Mesenchymal stem cell (in vitro differentiated cells and primary cell): ENCODE data around the gene CEP63.

Source experiments
- DNase-seq: peaks from one replicate; pipeline ENCODE4 v3.0.0-alpha.2; 2013
- H2AFZ ChIP-seq: one replicate; pipeline ENCODE4 v1.6.1; 2013; ENCODE audit warnings: low read depth, mild to moderate bottlenecking, control low read depth, inconsistent platforms, low read length, moderate library complexity
- H2AK5ac ChIP-seq: 2 replicates; pipeline ENCODE4 v1.6.1; 2013; ENCODE audit warnings: low read length, moderate library complexity, mild to moderate bottlenecking, inconsistent platforms; ENCODE audit not compliant: severe bottlenecking
- H2BK120ac ChIP-seq: one replicate; pipeline ENCODE4 v1.6.1; 2013; ENCODE audit warnings: low read depth, mild to moderate bottlenecking, inconsistent platforms, low read length, moderate library complexity
- H2BK12ac ChIP-seq, 2 experiments: one replicate each; pipeline ENCODE4 v1.6.1; 2013; ENCODE audit warnings: inconsistent platforms in 2 of 2, low read length in 2 of 2, mild to moderate bottlenecking in 2 of 2, moderate library complexity in 2 of 2, control low read depth in 1 of 2
- H2BK15ac ChIP-seq: one replicate; pipeline ENCODE4 v1.6.1; 2013; ENCODE audit warnings: mild to moderate bottlenecking, low read depth, inconsistent platforms; ENCODE audit not compliant: poor library complexity, severe bottlenecking
- H2BK5ac ChIP-seq: 2 replicates; pipeline ENCODE4 v1.6.1; 2013; ENCODE audit warnings: low read depth, mild to moderate bottlenecking, low read length, control low read depth, inconsistent platforms; ENCODE audit not compliant: poor library complexity, severe bottlenecking
- H3K14ac ChIP-seq, 2 experiments: one replicate each; pipeline ENCODE4 v1.6.1; 2013; ENCODE audit warnings: inconsistent platforms in 2 of 2, low read length in 2 of 2, control low read depth in 1 of 2, mild to moderate bottlenecking in 1 of 2, moderate library complexity in 1 of 2
- H3K18ac ChIP-seq, 2 experiments: one replicate each; pipeline ENCODE4 v1.6.1; 2013; ENCODE audit warnings: inconsistent platforms in 2 of 2, low read length in 2 of 2, control low read depth in 1 of 2, low read depth in 1 of 2, mild to moderate bottlenecking in 1 of 2
- H3K23ac ChIP-seq, 2 experiments: one replicate each; pipeline ENCODE4 v1.6.1; 2013; ENCODE audit warnings: inconsistent platforms in 2 of 2, low read length in 2 of 2, mild to moderate bottlenecking in 2 of 2, moderate library complexity in 2 of 2, control low read depth in 1 of 2
- H3K27ac ChIP-seq: 2 replicates; pipeline ENCODE4 v1.5.1; 2013; ENCODE audit warnings: mild to moderate bottlenecking, moderate library complexity, low read length, control low read depth, inconsistent platforms; ENCODE audit not compliant: poor library complexity, severe bottlenecking
- H3K27me3 ChIP-seq, 2 experiments: 2 replicates each; pipeline versions ENCODE4 v1.6.1 to v1.7.0; 2013; ENCODE audit warnings: low read length in 2 of 2, mild to moderate bottlenecking in 2 of 2, moderate library complexity in 2 of 2, control low read depth in 1 of 2, inconsistent platforms in 1 of 2; ENCODE audit not compliant: control insufficient read depth in 1 of 2, insufficient read depth in 1 of 2
- H3K36me3 ChIP-seq, 2 experiments: 2 replicates each; pipeline versions ENCODE4 v1.6.1 to v1.7.0; 2013; ENCODE audit warnings: low read length in 2 of 2, control low read depth in 1 of 2, inconsistent platforms in 1 of 2, low read depth in 1 of 2, mild to moderate bottlenecking in 1 of 2; ENCODE audit not compliant: insufficient read depth in 2 of 2, control insufficient read depth in 1 of 2
- H3K4ac ChIP-seq, 2 experiments: one replicate each; pipeline ENCODE4 v1.6.1; 2013; ENCODE audit warnings: inconsistent platforms in 2 of 2, low read length in 2 of 2, mild to moderate bottlenecking in 2 of 2, moderate library complexity in 2 of 2, control low read depth in 1 of 2, low read depth in 1 of 2
- H3K4me1 ChIP-seq: 2 replicates; pipeline ENCODE4 v1.6.1; 2013; ENCODE audit warnings: low read depth, low read length, control low read depth; ENCODE audit not compliant: control insufficient read depth, insufficient read depth
- H3K4me2 ChIP-seq: 2 replicates; pipeline ENCODE4 v1.6.1; 2013; ENCODE audit warnings: low read length, mild to moderate bottlenecking, inconsistent platforms; ENCODE audit not compliant: poor library complexity, severe bottlenecking
- H3K4me3 ChIP-seq, 2 experiments: 2 replicates each; pipeline versions ENCODE4 v1.5.1 to v1.7.0; 2013; ENCODE audit warnings: low read length in 2 of 2, mild to moderate bottlenecking in 2 of 2, control low read depth in 1 of 2, low read depth in 1 of 2; ENCODE audit not compliant: insufficient read depth in 1 of 2
- H3K79me1 ChIP-seq: replicated peaks from 2 replicates; pipeline ENCODE4 v1.6.1; 2013; ENCODE audit warnings: mild to moderate bottlenecking, control low read depth, low read length, inconsistent platforms; ENCODE audit not compliant: poor library complexity, severe bottlenecking
- H3K9ac ChIP-seq: 2 replicates; pipeline ENCODE4 v1.7.0; 2013; ENCODE audit warnings: mild to moderate bottlenecking, low read length, moderate library complexity
- H3K9me3 ChIP-seq: 2 replicates; pipeline ENCODE4 v1.7.0; 2013; ENCODE audit warnings: mild to moderate bottlenecking, low read length; ENCODE audit not compliant: control insufficient read depth
- H4K8ac ChIP-seq: one replicate; pipeline ENCODE4 v1.6.1; 2013; ENCODE audit warnings: inconsistent platforms, mild to moderate bottlenecking, low read length, moderate library complexity
- H4K91ac ChIP-seq: one replicate; pipeline ENCODE4 v1.6.1; 2013; ENCODE audit warnings: mild to moderate bottlenecking, low read length, inconsistent platforms
- WGBS: methylation state at CpG from one replicate; pipeline ENCODE4 v1.1.7; 2013; ENCODE audit warnings: mixed read lengths; 5-methylcytosine and 5-hydroxymethylcytosine counted together

CEP63 gene

DNA sequence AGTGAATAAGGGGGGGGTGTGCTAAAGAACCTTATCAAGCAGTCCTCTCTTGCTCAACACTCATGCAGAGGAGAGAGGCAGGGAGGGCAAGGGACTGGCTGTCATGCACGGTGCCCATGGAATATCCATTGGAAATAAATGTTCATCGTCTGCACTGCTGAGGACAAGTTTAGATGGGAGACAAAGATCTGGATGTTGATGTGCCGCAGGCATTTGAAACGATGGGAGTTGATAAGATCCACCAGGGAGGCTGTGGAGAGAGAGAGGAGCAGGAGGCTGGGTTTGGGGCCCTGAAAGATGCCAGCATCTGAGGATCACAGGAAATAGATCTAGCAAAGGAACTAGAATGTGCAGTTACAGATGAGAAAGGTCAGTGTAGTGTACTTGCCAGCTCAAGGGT is 76.2 kb downstream of the CEP63 start:
- H3K9me3 ChIP-seq = no peaks in the 10 kb centered on the region
- H3K4me1 ChIP-seq = no peaks in the 10 kb centered on the region
- H3K27ac ChIP-seq = no peak overlapping the region
- no peak overlapping the region for H3K18ac ChIP-seq
- no peak overlapping the region for H2AK5ac ChIP-seq
- no peak overlapping the region for H3K4ac ChIP-seq
- no peak overlapping the region for H2BK12ac ChIP-seq
- H3K36me3 ChIP-seq = peaks cover 9 to 38% of the 10 kb centered on the region in 2 experiments
- no peak overlapping the region for H3K14ac ChIP-seq
- H2BK120ac ChIP-seq = no peak overlapping the region
- no peak overlapping the region for H2BK15ac ChIP-seq
- no peak overlapping the region for H2AFZ ChIP-seq
- H2BK5ac ChIP-seq = no peak overlapping the region
- no peak overlapping the region for H3K23ac ChIP-seq
- no peaks in the 10 kb centered on the region for H3K27me3 ChIP-seq
- H3K79me1 ChIP-seq = no peaks in the 10 kb centered on the region
- H3K9ac ChIP-seq = no peak overlapping the region
- DNase-seq = no peak
- WGBS = 98% methylated on average over 4 of the region's 4 CpGs
- no peak overlapping the region for H3K4me3 ChIP-seq
- no peak overlapping the region for H4K8ac ChIP-seq
- no peak overlapping the region for H4K91ac ChIP-seq
- H3K4me2 ChIP-seq = no peak overlapping the region

DNA sequence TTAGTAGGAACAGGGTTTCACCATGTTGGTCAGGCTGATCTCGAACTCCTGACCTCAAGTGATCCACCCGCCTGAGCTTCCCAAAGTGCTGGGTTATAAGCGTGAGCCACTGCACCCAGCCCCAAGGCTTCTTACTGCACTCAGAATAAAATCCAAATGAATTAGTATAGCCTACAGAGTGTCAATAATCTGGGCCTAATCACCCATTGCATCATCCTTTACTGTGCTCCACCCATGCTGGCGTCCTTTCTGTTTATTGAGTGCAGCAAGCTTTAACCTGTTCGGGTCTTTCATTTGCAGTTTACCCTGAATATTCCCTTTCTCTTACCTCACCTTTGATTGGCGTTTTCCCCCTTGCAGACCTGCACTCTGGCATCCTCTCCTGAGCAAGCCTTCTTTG is 77.7 kb downstream of the CEP63 start:
- Histone ChIP-seq H3K9ac (no peak overlapping the region), H3K27ac (no peak overlapping the region), H2BK5ac (no peak overlapping the region), H3K36me3 (peaks cover 9 to 34% of the 10 kb centered on the region in 2 experiments), H4K8ac (no peak overlapping the region), H3K27me3 (no peaks in the 10 kb centered on the region), H3K4me2 (no peak overlapping the region), H2BK12ac (no peak overlapping the region), H2BK15ac (no peak overlapping the region), H3K4me3 (no peak overlapping the region), H3K4me1 (peaks cover 6% of the 10 kb centered on the region), H3K14ac (no peak overlapping the region), H3K9me3 (no peaks in the 10 kb centered on the region), H3K79me1 (no peaks in the 10 kb centered on the region), H2AK5ac (no peak overlapping the region), H2BK120ac (no peak overlapping the region), H3K4ac (no peak overlapping the region), H3K23ac (no peak overlapping the region), H3K18ac (no peak overlapping the region), H4K91ac (no peak overlapping the region), H2AFZ (no peak overlapping the region)
- WGBS = 98% methylated on average over 6 of the region's 6 CpGs
- DNase-seq = no peak

DNA sequence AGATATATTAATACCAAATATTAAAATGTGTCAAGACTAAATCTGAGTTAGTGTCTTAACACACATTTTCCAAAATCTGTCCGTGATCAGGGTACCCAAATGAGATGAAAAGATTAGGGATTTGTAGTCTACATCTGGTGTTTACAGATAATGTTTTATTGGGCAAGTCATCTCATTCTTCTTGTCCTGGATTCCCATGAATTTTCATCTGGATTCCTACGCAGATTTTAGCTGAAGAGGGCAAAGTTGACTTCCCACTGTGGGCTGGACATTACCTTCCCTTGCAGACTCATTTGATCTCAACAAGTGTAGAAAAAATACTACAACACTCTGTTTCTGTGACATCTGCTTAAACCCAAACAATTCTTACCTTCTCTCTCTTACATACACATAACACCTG is 79.1 kb downstream of the CEP63 start:
- H3K23ac ChIP-seq = no peak overlapping the region
- 100% methylated on average over 1 of the region's 2 CpGs for WGBS

DNA sequence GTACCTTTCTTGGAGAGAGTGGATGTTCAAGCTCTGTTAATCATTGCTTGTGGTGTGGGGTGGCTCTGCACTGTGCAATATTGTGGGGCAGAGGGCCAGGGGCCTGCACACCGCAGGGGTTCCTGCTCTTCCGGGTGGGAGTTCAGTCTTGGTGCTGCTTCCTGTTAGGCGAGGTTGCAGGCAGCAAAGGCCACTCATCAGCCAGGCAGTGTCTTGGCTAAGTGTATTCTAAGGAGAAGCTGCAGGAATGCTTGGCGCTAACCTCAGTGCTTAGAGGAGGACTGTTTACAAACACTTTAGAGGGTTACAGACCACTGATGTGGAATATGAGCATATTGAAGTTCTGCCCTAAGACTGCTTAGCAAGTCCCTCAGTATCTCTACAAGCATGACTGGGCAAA is 81.7 kb downstream of the CEP63 start:
- Histone ChIP-seq H3K4ac (no peak overlapping the region), H4K91ac (no peak overlapping the region), H3K9me3 (no peaks in the 10 kb centered on the region), H4K8ac (no peak overlapping the region), H3K27me3 (no peaks in the 10 kb centered on the region), H3K4me2 (no peak overlapping the region), H2BK120ac (no peak overlapping the region), H3K4me1 (peaks cover 6% of the 10 kb centered on the region), H2AFZ (no peak overlapping the region), H3K27ac (peak overlapping the region; percentile 46), H3K23ac (no peak overlapping the region), H3K9ac (no peak overlapping the region), H3K79me1 (no peaks in the 10 kb centered on the region), H3K4me3 (no peak overlapping the region), H3K18ac (peak overlapping the region in 1 of 2 experiments; percentile 37), H3K14ac (no peak overlapping the region), H2AK5ac (no peak overlapping the region), H2BK15ac (no peak overlapping the region), H2BK12ac (no peak overlapping the region), H3K36me3 (peaks cover 8 to 9% of the 10 kb centered on the region in 2 experiments), H2BK5ac (no peak overlapping the region)
- DNase-seq = peak; percentile 35
- 50% methylated on average over 4 of the region's 4 CpGs for WGBS

More for the DNA sequence above, 79.1 kb downstream of the CEP63 start:
- Histone ChIP-seq H3K4me1 (peaks cover 6% of the 10 kb centered on the region), H3K9me3 (no peaks in the 10 kb centered on the region), H2BK12ac (no peak overlapping the region), H3K27ac (no peak overlapping the region), H4K91ac (no peak overlapping the region), H2AK5ac (no peak overlapping the region), H3K14ac (no peak overlapping the region), H3K4ac (no peak overlapping the region), H3K18ac (no peak overlapping the region), H3K36me3 (peaks cover 10 to 23% of the 10 kb centered on the region in 2 experiments), H3K79me1 (no peaks in the 10 kb centered on the region), H2BK15ac (no peak overlapping the region), H3K4me3 (no peak overlapping the region), H3K9ac (no peak overlapping the region), H2BK120ac (no peak overlapping the region), H3K27me3 (no peaks in the 10 kb centered on the region), H2AFZ (no peak overlapping the region), H3K4me2 (no peak overlapping the region), H4K8ac (no peak overlapping the region), H2BK5ac (no peak overlapping the region)
- no peak for DNase-seq
